ENCODE data around the gene FBN2. TPM values are rescaled to one million over a fixed set of nuclear protein-coding genes. Genes with fewer than 3 reads are reported as not detected.
"Not testable (repeated sequence)": the region's sequence is repeated elsewhere in the genome, so short reads cannot be mapped to it uniquely, and the experiment has no call there.

Gene FBN2
- total RNA-seq, 1 donor from 2014 or later: 34.1 TPM

DNA sequence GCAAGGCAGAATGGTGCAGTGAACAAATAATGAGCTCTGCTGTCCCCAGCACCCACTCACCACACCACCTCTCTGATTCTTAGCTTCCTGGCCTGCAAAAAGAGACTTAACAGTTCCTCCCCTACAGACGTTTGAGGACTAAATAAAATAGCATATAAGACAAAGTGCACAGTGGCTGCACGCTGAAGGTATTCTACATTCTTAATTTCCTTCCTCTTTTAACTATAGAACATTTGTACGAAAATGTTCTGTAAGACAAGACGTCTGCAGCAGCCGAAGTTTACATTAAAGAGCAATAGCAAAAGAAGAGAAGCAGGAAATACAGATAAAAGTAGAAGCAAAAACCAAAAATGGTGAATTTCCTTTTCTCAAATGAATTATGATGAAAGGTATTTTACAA is 15.7 kb downstream of the FBN2 start:
- DNase-seq: no peak
- H3K27me3 ChIP-seq (ENCODE audit: low read depth): no peaks in the 10 kb centered on the region

DNA sequence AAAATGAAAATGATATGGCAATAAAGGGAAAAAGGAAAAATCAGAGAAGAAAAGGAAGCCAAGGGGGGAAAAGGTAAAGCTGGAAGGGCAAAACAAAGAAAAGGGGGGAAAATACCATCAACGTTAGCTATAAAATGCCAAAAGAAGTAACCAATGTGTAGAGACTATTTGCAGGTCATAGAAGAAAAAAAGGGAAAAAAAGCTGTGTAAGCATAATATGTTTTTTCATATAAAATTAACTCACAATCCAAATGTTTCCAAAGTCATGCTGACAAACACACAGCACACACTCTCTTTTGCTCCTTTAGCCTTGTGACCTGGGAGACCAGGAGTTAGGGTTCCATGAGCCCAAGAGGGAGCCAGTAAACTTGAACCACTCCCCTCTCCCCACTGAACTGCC is 18.2 kb downstream of the FBN2 start:
- TF ChIP-seq, protein P1, sequence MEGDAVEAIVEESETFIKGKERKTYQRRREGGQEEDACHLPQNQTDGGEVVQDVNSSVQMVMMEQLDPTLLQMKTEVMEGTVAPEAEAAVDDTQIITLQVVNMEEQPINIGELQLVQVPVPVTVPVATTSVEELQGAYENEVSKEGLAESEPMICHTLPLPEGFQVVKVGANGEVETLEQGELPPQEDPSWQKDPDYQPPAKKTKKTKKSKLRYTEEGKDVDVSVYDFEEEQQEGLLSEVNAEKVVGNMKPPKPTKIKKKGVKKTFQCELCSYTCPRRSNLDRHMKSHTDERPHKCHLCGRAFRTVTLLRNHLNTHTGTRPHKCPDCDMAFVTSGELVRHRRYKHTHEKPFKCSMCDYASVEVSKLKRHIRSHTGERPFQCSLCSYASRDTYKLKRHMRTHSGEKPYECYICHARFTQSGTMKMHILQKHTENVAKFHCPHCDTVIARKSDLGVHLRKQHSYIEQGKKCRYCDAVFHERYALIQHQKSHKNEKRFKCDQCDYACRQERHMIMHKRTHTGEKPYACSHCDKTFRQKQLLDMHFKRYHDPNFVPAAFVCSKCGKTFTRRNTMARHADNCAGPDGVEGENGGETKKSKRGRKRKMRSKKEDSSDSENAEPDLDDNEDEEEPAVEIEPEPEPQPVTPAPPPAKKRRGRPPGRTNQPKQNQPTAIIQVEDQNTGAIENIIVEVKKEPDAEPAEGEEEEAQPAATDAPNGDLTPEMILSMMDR (IDR thresholded peaks at IDR 0.05; ENCODE audit: borderline replicate concordance): no peak
- no peaks in the 10 kb centered on the region for H3K9me3 ChIP-seq (replicated peaks)
- no peak for DNase-seq
- no peak overlapping the region for H3K4me3 ChIP-seq
- no peak overlapping the region for H3K27ac ChIP-seq (replicated peaks)
- H3K36me3 ChIP-seq: peaks cover 7% of the 10 kb centered on the region
- H3K27me3 ChIP-seq (ENCODE audit: low read depth): no peaks in the 10 kb centered on the region
- intact Hi-C loops (cut with micrococcal nuclease): no loop called here
- peaks cover 7% of the 10 kb centered on the region for H3K4me1 ChIP-seq

More for the DNA sequence above, 15.7 kb downstream of the FBN2 start:
- Histone ChIP-seq H3K9me3 (replicated peaks) (no peaks in the 10 kb centered on the region), H3K36me3 (peaks cover 7% of the 10 kb centered on the region), H3K4me3 (no peak overlapping the region), H3K4me1 (peaks cover 7% of the 10 kb centered on the region), H3K27ac (replicated peaks) (no peak overlapping the region)
- TF ChIP-seq, protein P1 (IDR thresholded peaks at IDR 0.05; ENCODE audit: borderline replicate concordance): no peak
- intact Hi-C loops (cut with micrococcal nuclease): no loop called here

DNA sequence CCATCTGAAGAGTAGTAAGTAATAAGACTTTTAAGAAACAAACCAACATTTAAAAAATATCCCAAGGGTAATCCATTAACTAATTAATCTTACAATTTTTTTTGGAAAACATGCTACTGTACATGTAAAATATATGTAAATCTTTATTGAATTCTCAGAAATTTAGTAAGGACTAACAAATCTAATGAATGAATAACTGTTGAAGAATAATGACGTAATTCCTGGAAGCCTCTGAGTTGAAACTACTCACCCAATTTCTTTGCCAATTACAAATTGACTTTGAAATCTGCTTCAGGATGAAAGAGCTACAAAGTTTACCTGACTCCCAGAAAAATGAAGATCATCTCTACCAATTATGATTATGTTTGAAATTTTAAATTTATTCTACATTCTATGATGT is 21.1 kb downstream of the FBN2 start:
- Histone ChIP-seq H3K4me3 (no peak overlapping the region), H3K27ac (replicated peaks) (no peak overlapping the region), H3K27me3 (ENCODE audit: low read depth) (no peaks in the 10 kb centered on the region), H3K4me1 (peaks cover 19% of the 10 kb centered on the region), H3K9me3 (replicated peaks) (no peaks in the 10 kb centered on the region), H3K36me3 (peaks cover 7% of the 10 kb centered on the region)
- TF ChIP-seq, protein P1 (IDR thresholded peaks at IDR 0.05; ENCODE audit: borderline replicate concordance): no peak
- intact Hi-C loops (cut with micrococcal nuclease): no loop called here
- DNase-seq: no peak

DNA sequence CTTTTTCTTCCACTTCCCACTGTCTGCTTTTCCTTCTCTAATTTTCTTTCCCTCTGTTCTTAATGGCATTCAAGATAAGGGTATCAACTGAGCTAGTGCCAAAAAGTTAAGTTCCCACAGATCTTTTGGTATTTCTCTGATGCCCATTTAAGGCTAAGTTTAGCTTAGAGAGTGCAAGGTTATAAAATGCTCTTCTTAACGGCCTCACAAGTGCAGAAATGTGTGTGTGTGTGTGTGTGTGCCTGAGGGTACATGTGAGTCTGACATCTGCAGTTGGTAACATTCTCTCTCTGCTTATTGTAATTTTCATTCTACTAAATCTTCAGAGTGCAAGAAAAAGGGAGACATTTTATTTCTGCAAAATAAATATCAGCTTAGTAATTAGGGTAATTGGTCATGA is 24.2 kb downstream of the FBN2 start:
- no peaks in the 10 kb centered on the region for H3K27me3 ChIP-seq (ENCODE audit: low read depth)
- intact Hi-C loops (cut with micrococcal nuclease): no loop called here
- no peak overlapping the region for H3K4me3 ChIP-seq
- no peaks in the 10 kb centered on the region for H3K9me3 ChIP-seq (replicated peaks)
- peaks cover 13% of the 10 kb centered on the region for H3K4me1 ChIP-seq
- peak overlapping the region; percentile 52 for H3K27ac ChIP-seq (replicated peaks)
- peaks cover 6% of the 10 kb centered on the region for H3K36me3 ChIP-seq
- DNase-seq: no peak
- TF ChIP-seq, protein P1 (IDR thresholded peaks at IDR 0.05; ENCODE audit: borderline replicate concordance): no peak

DNA sequence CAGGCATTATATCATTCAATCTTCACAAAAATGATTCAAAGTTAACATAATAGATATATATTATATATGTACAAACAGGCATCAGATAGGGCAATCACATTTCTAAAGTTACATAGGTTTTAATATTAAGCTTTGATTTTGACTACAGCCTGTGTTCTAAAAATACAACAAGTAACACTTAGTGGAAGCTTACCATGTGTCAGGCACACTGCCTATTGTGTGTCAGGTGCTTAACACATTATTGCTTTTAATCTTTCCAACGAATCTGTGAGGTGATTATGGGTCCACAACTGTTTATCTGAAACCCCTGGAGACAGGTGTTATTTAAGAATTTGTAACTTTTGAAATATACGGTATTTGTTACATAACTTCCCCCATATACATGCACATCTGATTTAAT is 25.2 kb downstream of the FBN2 start:
- Histone ChIP-seq H3K4me3 (no peak overlapping the region), H3K27ac (replicated peaks) (peak overlapping the region; percentile 52), H3K27me3 (ENCODE audit: low read depth) (no peaks in the 10 kb centered on the region), H3K4me1 (peaks cover 14% of the 10 kb centered on the region), H3K9me3 (replicated peaks) (no peaks in the 10 kb centered on the region), H3K36me3 (no peaks in the 10 kb centered on the region)
- no peak for DNase-seq
- intact Hi-C loops (cut with micrococcal nuclease): no loop called here
- TF ChIP-seq, protein P1 (IDR thresholded peaks at IDR 0.05; ENCODE audit: borderline replicate concordance): no peak

DNA sequence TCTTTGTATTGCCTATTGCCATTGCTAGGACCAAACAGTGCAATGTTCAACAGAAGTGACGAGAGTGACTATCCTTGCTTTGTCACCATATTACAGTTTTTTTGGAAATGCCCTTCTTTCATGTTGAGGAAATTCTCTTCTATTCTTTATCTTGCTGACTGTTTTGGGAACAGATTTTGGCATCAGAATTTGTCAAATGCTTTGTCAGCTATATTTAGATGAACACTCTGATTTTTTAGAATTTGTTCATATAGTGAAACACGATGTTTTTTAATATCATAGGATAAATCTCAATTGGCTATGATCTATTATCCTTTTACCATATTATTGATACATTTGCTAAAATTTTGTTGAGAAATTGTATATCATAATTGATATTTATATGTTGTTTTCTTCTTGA is 31.4 kb downstream of the FBN2 start:
- Histone ChIP-seq H3K36me3 (no peaks in the 10 kb centered on the region), H3K4me1 (peaks cover 8% of the 10 kb centered on the region), H3K27me3 (ENCODE audit: low read depth) (no peaks in the 10 kb centered on the region), H3K4me3 (no peak overlapping the region), H3K9me3 (replicated peaks) (peaks cover 8% of the 10 kb centered on the region), H3K27ac (replicated peaks) (no peak overlapping the region)
- intact Hi-C loops (cut with micrococcal nuclease): no loop called here
- no peak for DNase-seq
- TF ChIP-seq, protein P1 (IDR thresholded peaks at IDR 0.05; ENCODE audit: borderline replicate concordance): no peak

DNA sequence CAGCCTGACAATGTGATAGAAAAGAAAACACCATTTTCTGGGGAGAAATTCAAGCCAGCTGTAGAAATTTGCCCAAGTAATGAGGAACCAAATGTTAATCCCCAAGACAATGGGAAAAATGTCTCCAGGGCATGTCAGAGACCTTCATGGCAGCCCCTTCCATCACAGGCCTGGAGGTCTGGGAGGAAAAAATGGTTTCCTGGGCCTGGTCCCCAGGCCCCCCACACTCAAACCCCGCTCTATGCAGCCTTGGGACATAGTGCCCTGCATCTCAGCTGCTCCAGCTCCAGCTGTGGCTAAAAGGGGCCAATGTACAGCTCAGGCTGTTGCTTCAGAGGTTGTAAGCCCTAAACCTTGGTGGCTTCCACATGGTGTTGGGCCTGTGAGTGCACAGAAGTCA is 34.3 kb downstream of the FBN2 start:
- H3K27ac ChIP-seq (replicated peaks); H3K27me3 ChIP-seq (ENCODE audit: low read depth); H3K4me3 ChIP-seq; H3K4me1 ChIP-seq; DNase-seq; intact Hi-C loops (cut with micrococcal nuclease); H3K9me3 ChIP-seq (replicated peaks); H3K36me3 ChIP-seq: not testable (repeated sequence)
